Kidney (tissue), 14 donors: ENCODE results near the gene WDR17. TPM values are rescaled to one million over a fixed set of nuclear protein-coding genes. Genes with fewer than 3 reads are reported as not detected.

ENCODE experiments used
- DNase-seq, 5 donors: peaks; one replicate each; pipeline ENCODE4 v3.0.0-alpha.2; 2013 to 2020
- FAIRE-seq: peaks from 2 replicates; lab custom pipeline; 2012; peaks lifted over from hg19 to GRCh38; lab: Jason Lieb, UNC
- H3K27ac ChIP-seq, 2 donors: one replicate each; pipeline ENCODE4 v1.7.0; 2013; ENCODE audit warnings: low read depth in 2 of 2, low read length in 2 of 2, inconsistent platforms in 1 of 2
- H3K27me3 ChIP-seq: one replicate; pipeline ENCODE4 v1.7.1; 2013; ENCODE audit warnings: low read length, inconsistent platforms; ENCODE audit not compliant: control insufficient read depth, insufficient read depth
- H3K36me3 ChIP-seq, 3 donors: one replicate each; pipeline versions ENCODE4 v1.7.0 to v1.7.1; 2013; ENCODE audit warnings: low read length in 3 of 3, control low read depth in 1 of 3, inconsistent platforms in 1 of 3; ENCODE audit not compliant: insufficient read depth in 3 of 3, control insufficient read depth in 2 of 3
- H3K4me1 ChIP-seq, 3 donors: one replicate each; pipeline versions ENCODE4 v1.7.0 to v1.7.1; 2013; ENCODE audit warnings: low read length in 3 of 3, inconsistent platforms in 1 of 3, low read depth in 1 of 3; ENCODE audit not compliant: control insufficient read depth in 2 of 3, insufficient read depth in 2 of 3
- H3K4me3 ChIP-seq, 3 donors: one replicate each; pipeline versions ENCODE4 v1.7.0 to v1.8.1; 2013; ENCODE audit warnings: low read length in 3 of 3, control low read depth in 1 of 3, inconsistent platforms in 1 of 3
- H3K9ac ChIP-seq, 3 donors: one replicate each; pipeline versions ENCODE4 v1.7.0 to v1.7.1; 2013; ENCODE audit warnings: low read length in 3 of 3, control low read depth in 1 of 3, inconsistent platforms in 1 of 3
- H3K9me3 ChIP-seq, 3 donors: one replicate each; pipeline versions ENCODE4 v1.7.0 to v1.7.1; 2013; ENCODE audit warnings: low read length in 3 of 3, control low read depth in 1 of 3, inconsistent platforms in 1 of 3; ENCODE audit not compliant: control insufficient read depth in 2 of 3, insufficient read depth in 1 of 3
- intact Hi-C: fragments of 100-400 bp; cut with DNase I; formaldehyde crosslinking; loops from one replicate; pipeline ENCODE4 v1.11.1; 2022
- polyA plus RNA-seq: library from polyadenylated mRNA; stranded (reverse); fragments of 350-450 nt; fragmentation: Illumina TruSeq; extraction: RNeasy Lipid Tissue Mini Kit (QIAGEN cat#74804); gene quantifications from one replicate; pipeline ENCODE4 v1.2.3, GENCODE V29; 2014; ENCODE audit warnings: low read depth, low replicate concordance; ENCODE audit not compliant: insufficient read depth
- total RNA-seq: library from RNA; stranded (reverse); fragmentation: NEBNext Ultra II Directional; extraction: Animal tissue kit (Norgen Biotek cat#: 25700); gene quantifications from one replicate; pipeline ENCODE4 v1.2.1, GENCODE V29; 2021
- TF ChIP-seq, protein P1 (sequence below): IDR thresholded peaks from 3 replicates; pipeline ENCODE4 v1.5.1; 2012; ENCODE audit warnings: mild to moderate bottlenecking, moderate library complexity, borderline replicate concordance; ENCODE audit not compliant: insufficient read depth; ENCODE audit errors: extremely low read depth
- donor health status: control.
- donor health status: control.
- donor health status: control.
- donor health status: control.
- donor health status: control.
- donor health status: DM: yes; HTN: yes; CAD: no.
- donor health status: Normal renal cell carcinoma (clear cell type).

WDR17 gene
- total and polyA plus RNA-seq, 2 donors from 2014 or later = 1.4 to 6.4 TPM

DNA sequence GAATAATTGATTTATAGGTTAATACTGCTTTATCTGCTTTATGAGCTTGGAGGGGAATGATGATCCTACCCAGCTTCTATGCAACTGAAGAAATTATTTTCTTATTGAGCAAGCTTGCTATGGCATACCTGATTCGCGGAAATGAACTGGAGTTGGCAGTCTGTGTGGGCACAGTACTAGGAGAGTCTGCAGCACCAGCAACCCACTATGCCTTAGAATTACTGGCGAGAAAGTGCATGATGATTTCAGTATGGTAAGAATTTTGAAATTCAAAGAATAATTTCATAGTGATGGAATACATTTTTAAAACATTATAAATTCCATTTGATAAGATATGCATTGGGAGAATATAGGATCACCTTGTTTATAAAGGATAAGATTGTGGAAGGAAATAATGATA lies 97.4 kb downstream of the WDR17 start:
- Histone ChIP-seq H3K9ac (no peak overlapping the region), H3K9me3 (no peaks in the 10 kb centered on the region), H3K4me3 (no peak overlapping the region), H3K36me3 (no peaks in the 10 kb centered on the region), H3K27me3 (no peaks in the 10 kb centered on the region), H3K4me1 (no peaks in the 10 kb centered on the region), H3K27ac (no peak overlapping the region)
- DNase-seq = no peak
- TF ChIP-seq, protein P1, sequence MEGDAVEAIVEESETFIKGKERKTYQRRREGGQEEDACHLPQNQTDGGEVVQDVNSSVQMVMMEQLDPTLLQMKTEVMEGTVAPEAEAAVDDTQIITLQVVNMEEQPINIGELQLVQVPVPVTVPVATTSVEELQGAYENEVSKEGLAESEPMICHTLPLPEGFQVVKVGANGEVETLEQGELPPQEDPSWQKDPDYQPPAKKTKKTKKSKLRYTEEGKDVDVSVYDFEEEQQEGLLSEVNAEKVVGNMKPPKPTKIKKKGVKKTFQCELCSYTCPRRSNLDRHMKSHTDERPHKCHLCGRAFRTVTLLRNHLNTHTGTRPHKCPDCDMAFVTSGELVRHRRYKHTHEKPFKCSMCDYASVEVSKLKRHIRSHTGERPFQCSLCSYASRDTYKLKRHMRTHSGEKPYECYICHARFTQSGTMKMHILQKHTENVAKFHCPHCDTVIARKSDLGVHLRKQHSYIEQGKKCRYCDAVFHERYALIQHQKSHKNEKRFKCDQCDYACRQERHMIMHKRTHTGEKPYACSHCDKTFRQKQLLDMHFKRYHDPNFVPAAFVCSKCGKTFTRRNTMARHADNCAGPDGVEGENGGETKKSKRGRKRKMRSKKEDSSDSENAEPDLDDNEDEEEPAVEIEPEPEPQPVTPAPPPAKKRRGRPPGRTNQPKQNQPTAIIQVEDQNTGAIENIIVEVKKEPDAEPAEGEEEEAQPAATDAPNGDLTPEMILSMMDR = no peak
- intact Hi-C loops = no loop called here
- FAIRE-seq = no peak

DNA sequence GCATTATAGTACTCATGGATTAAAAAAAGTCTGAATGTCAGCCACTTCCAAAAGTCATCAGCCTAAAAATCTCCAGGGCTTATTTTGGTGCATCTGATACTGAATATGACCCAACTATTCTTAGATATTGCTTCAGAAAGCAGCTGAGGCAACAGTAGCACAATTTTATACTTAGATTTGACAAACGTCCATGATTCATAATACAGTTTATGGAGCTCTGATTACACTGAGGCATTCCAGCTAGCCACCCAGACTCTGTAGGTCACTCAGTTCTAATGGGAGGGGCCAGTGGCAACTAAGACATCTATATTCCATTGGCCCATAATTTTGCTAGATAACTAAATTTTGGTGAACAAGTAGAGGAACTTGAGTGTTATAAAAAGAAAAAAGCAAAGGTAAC lies 119.4 kb downstream of the WDR17 start:
- Histone ChIP-seq H3K4me1 (no peaks in the 10 kb centered on the region), H3K27me3 (no peaks in the 10 kb centered on the region), H3K27ac (no peak overlapping the region), H3K36me3 (no peaks in the 10 kb centered on the region), H3K9ac (no peak overlapping the region), H3K4me3 (no peak overlapping the region), H3K9me3 (no peaks in the 10 kb centered on the region)
- DNase-seq (no peak), FAIRE-seq (no peak)
- TF ChIP-seq, protein P1 = no peak
- intact Hi-C loops = no loop called here

DNA sequence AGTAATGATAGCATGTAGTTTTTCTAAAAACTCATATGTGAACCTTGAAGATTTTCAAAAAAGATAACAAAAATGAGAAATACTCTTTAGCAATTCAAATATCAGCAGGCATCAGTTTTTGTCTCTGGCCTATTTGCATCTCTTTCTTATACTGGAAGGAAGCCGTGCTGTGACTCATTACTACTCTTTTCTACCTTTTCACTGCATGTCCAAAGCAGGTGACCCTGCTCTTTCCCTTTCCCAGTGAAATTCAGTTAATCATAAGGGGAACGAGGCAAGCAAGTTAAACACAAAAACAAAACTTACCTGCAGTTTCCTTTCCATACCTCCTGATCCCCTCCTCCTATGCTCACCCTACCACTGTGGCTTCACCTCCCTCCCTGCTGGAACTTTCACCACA lies 120.4 kb downstream of the WDR17 start:
- DNase-seq (no peak), FAIRE-seq (no peak)
- no peak overlapping the region for H3K4me3 ChIP-seq
- H3K4me1 ChIP-seq = no peaks in the 10 kb centered on the region
- H3K9me3 ChIP-seq = no peaks in the 10 kb centered on the region
- no peak overlapping the region for H3K9ac ChIP-seq
- intact Hi-C loops = no loop called here
- TF ChIP-seq, protein P1 = no peak
- no peaks in the 10 kb centered on the region for H3K27me3 ChIP-seq
- no peak overlapping the region for H3K27ac ChIP-seq
- H3K36me3 ChIP-seq = no peaks in the 10 kb centered on the region
